Peyer's patch (tissue), 4 donors: ENCODE results near the gene YIPF5.

Experiments
- POLR2A ChIP-seq, 2 donors: fragments of 450-650 bp; IDR thresholded peaks; one replicate each; pipeline ENCODE4 v1.5.1; 2017; ENCODE audit warnings: antibody characterized with exemption in 2 of 2, mild to moderate bottlenecking in 2 of 2, moderate library complexity in 2 of 2
- TF ChIP-seq, protein P1 (sequence below), 6 experiments: fragments of 450-650 bp in 4 of 6; fragments of 200-600 bp in 2 of 6; sonication (generic) in 1 of 6; IDR thresholded peaks; one replicate each; pipeline ENCODE4 v1.5.1; 2017 to 2019; ENCODE audit warnings: antibody characterized with exemption in 6 of 6, mild to moderate bottlenecking in 3 of 6, moderate library complexity in 1 of 6

DNA sequence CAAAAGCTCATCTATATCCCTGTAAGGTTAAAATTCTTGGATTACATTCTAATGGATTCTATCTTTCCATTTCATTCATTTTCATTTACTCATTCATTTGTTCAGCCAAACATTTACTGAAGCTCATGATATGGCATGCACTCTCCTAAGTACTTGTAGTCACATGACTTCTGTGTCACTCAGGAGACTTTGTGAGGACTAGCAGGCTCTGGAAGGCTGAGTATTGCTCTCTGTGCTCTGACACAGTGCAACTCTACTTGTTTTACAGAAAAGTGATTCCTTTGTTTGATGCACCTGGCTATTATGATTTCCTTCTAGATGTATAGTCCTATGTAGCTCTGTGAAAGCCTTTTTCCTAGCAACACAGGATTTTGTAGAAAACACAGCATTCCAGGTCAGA lies 53.0 kb downstream of the YIPF5 start:
- TF ChIP-seq, protein P1, sequence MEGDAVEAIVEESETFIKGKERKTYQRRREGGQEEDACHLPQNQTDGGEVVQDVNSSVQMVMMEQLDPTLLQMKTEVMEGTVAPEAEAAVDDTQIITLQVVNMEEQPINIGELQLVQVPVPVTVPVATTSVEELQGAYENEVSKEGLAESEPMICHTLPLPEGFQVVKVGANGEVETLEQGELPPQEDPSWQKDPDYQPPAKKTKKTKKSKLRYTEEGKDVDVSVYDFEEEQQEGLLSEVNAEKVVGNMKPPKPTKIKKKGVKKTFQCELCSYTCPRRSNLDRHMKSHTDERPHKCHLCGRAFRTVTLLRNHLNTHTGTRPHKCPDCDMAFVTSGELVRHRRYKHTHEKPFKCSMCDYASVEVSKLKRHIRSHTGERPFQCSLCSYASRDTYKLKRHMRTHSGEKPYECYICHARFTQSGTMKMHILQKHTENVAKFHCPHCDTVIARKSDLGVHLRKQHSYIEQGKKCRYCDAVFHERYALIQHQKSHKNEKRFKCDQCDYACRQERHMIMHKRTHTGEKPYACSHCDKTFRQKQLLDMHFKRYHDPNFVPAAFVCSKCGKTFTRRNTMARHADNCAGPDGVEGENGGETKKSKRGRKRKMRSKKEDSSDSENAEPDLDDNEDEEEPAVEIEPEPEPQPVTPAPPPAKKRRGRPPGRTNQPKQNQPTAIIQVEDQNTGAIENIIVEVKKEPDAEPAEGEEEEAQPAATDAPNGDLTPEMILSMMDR (IDR thresholded peaks at IDR 0.05) = no peak
- no peak for TF ChIP-seq POLR2A (IDR thresholded peaks at IDR 0.05)
